Left ventricle myocardium inferior (tissue), 1 donor: ENCODE results near the gene TEAD1. TPM values are rescaled to one million over a fixed set of nuclear protein-coding genes. Genes with fewer than 3 reads are reported as not detected.

ENCODE experiments used
- DNase-seq: peaks from one replicate; pipeline ENCODE4 v3.0.0-alpha.2; 2020
- H3K27ac ChIP-seq: fragments of 200-600 bp; replicated peaks from 2 replicates; pipeline ENCODE4 v1.8.0; 2021
- H3K27me3 ChIP-seq: fragments of 200-600 bp; 2 replicates; pipeline ENCODE4 v1.8.0; 2021; ENCODE audit warnings: low read depth
- H3K36me3 ChIP-seq: fragments of 200-600 bp; 2 replicates; pipeline ENCODE4 v1.8.0; 2021
- H3K4me1 ChIP-seq: fragments of 200-600 bp; 2 replicates; pipeline ENCODE4 v1.8.0; 2021
- H3K4me3 ChIP-seq: fragments of 200-600 bp; 2 replicates; pipeline ENCODE4 v1.8.0; 2021; ENCODE audit warnings: mild to moderate bottlenecking, moderate library complexity
- H3K9me3 ChIP-seq: fragments of 200-600 bp; replicated peaks from 2 replicates; pipeline ENCODE4 v1.8.0; 2021
- CTCF ChIP-seq: fragments of 200-600 bp; IDR thresholded peaks from 2 replicates; pipeline ENCODE4 v1.8.0; 2021; ENCODE audit warnings: antibody characterized with exemption, mild to moderate bottlenecking, borderline replicate concordance
- intact Hi-C: fragments of 100-400 bp; cut with micrococcal nuclease; formaldehyde crosslinking; loops from one replicate; pipeline ENCODE4 v1.11.0; 2022
- total RNA-seq: library from RNA; stranded (reverse); fragmentation: NEBNext Ultra II Directional; extraction: Animal tissue kit (Norgen Biotek cat#: 25700); gene quantifications from one replicate; pipeline ENCODE4 v1.2.1, GENCODE V29; 2021
- donor health status: DM: no; HTN: yes; CAD: no; lungs with severe emphysema.

TEAD1 gene
- total RNA-seq, 1 donor from 2014 or later = 121 TPM

- intact Hi-C loops = no loop called here
- Histone ChIP-seq H3K9me3 (no peaks in the 10 kb centered on the region), H3K4me1 (peaks cover 34% of the 10 kb centered on the region), H3K27ac (peak overlapping the region; percentile 61), H3K4me3 (no peak overlapping the region), H3K36me3 (no peaks in the 10 kb centered on the region), H3K27me3 (no peaks in the 10 kb centered on the region)
- DNase-seq = no peak
- TF ChIP-seq CTCF = no peak
Measured at GRCh38 chr11:12853325-12853651, 179.1 kb downstream of the TEAD1 start.

GRCh38 chr11:12853652-12854296 is 179.6 kb downstream of the TEAD1 start:
- intact Hi-C loops = no loop called here
- no peak for DNase-seq
- H3K9me3 ChIP-seq = no peaks in the 10 kb centered on the region
- peaks cover 34% of the 10 kb centered on the region for H3K4me1 ChIP-seq
- TF ChIP-seq CTCF = no peak
- H3K27ac ChIP-seq = peak overlapping the region; percentile 61
- H3K36me3 ChIP-seq = no peaks in the 10 kb centered on the region
- H3K4me3 ChIP-seq = no peak overlapping the region
- no peaks in the 10 kb centered on the region for H3K27me3 ChIP-seq

GRCh38 chr11:12854297-12854661 is 180.1 kb downstream of the TEAD1 start:
- intact Hi-C loops = no loop called here
- DNase-seq = no peak
- Histone ChIP-seq H3K9me3 (no peaks in the 10 kb centered on the region), H3K27ac (peak overlapping the region; percentile 61), H3K4me1 (peaks cover 34% of the 10 kb centered on the region), H3K4me3 (no peak overlapping the region), H3K27me3 (no peaks in the 10 kb centered on the region), H3K36me3 (no peaks in the 10 kb centered on the region)
- no peak for TF ChIP-seq CTCF

DNA sequence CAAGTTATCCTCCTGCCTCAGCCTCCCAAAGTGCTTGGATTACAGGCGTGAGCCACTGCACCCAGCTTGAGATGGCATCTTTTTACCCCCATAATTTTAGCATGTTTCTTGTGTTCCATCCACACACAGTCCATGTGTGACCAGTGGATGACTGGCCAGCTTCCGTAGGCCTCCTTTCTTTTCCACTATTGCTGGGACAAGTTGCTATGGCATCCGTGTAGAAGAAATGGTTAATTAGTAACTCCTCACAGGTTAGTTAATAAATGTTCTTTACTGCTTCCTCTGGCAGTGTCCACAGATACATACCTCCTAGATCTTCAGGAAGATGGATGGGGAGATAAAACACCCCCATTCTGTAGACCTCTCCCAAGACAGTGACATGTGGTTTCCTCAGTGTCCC is 180.6 kb downstream of the TEAD1 start:
- TF ChIP-seq CTCF = no peak
- Histone ChIP-seq H3K4me1 (peaks cover 38% of the 10 kb centered on the region), H3K4me3 (no peak overlapping the region), H3K9me3 (no peaks in the 10 kb centered on the region), H3K27ac (no peak overlapping the region), H3K27me3 (no peaks in the 10 kb centered on the region), H3K36me3 (no peaks in the 10 kb centered on the region)
- no peak for DNase-seq
- intact Hi-C loops = no loop called here

GRCh38 chr11:12856338-12856737 is 182.1 kb downstream of the TEAD1 start:
- H3K27me3 ChIP-seq = no peaks in the 10 kb centered on the region
- no peak overlapping the region for H3K4me3 ChIP-seq
- H3K36me3 ChIP-seq = no peaks in the 10 kb centered on the region
- no peak overlapping the region for H3K27ac ChIP-seq
- peaks cover 52% of the 10 kb centered on the region for H3K4me1 ChIP-seq
- intact Hi-C loops = no loop called here
- DNase-seq = no peak
- no peak for TF ChIP-seq CTCF
- no peaks in the 10 kb centered on the region for H3K9me3 ChIP-seq
